MG63 (cell line): ENCODE data around the gene AVEN. TPM values are rescaled to one million over a fixed set of nuclear protein-coding genes. Genes with fewer than 3 reads are reported as not detected.
"Not testable (repeated sequence)": the region's sequence is repeated elsewhere in the genome, so short reads cannot be mapped to it uniquely, and the experiment has no call there.

Experiments used
- DNase-seq: peaks from one replicate; pipeline ENCODE4 v3.0.0-alpha.2; 2020
- H3K27me3 ChIP-seq: fragments of 250-450 bp; sonication (Bioruptor Pico); 2 replicates; pipeline ENCODE4 v1.5.1; 2020; ENCODE audit warnings: mild to moderate bottlenecking, moderate library complexity
- H3K36me3 ChIP-seq: fragments of 250-450 bp; sonication (Bioruptor Pico); 2 replicates; pipeline ENCODE4 v1.5.1; 2020; ENCODE audit warnings: mild to moderate bottlenecking, moderate library complexity
- H3K4me3 ChIP-seq: fragments of 250-450 bp; sonication (Bioruptor Pico); 2 replicates; pipeline ENCODE4 v1.5.1; 2020; ENCODE audit warnings: mild to moderate bottlenecking, moderate library complexity
- H3K9me3 ChIP-seq: fragments of 250-450 bp; sonication (Bioruptor Pico); 2 replicates; pipeline ENCODE4 v1.5.1; 2020; ENCODE audit warnings: mild to moderate bottlenecking, moderate library complexity
- total RNA-seq: library from RNA; depleted of rRNA; stranded (reverse); fragments of >200 nt; shearing (Covaris generic); gene quantifications from 2 replicates; pipeline ENCODE4 v1.2.3, GENCODE V29; 2014; ENCODE audit warnings: low replicate concordance

The AVEN gene
- total RNA-seq, 1 experiment from 2014 or later, result 28.9 TPM

GRCh38 chr15:34013746-34014145 is 25.3 kb downstream of the AVEN start:
- H3K36me3 ChIP-seq, result no peaks in the 10 kb centered on the region; the same call in 1 of the 2 replicates
- H3K4me3 ChIP-seq, result no peak overlapping the region
- H3K27me3 ChIP-seq, result no peaks in the 10 kb centered on the region
- DNase-seq, result no peak
- no peaks in the 10 kb centered on the region for H3K9me3 ChIP-seq

DNA sequence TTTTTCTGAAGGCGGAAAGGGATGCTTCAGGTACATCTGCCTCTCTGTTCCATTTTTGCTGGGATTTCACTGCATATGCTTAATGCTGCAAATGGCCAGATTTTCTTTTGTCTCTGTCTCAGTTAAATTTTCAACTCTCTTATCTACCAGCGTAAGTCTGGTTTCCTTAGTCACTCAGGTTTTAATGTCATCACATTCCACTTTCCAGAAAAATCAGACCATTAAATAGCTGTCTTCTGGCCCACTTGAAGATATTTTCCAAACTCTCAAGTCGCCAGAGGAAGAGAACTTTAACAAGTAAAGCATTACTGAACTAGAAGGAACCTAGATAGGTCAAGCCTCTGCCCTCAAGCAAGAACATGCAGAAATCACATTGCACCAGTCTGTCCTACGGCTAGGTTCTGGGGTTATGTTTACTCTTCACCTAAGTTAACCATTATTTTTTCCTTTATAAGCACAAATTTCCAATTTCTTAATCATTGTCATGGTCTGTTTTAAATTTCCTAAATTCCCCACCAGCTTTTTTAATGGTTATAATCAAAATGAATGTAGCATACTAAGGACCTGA is 26.5 kb downstream of the AVEN start:
- H3K27me3 ChIP-seq, result no peaks in the 10 kb centered on the region
- no peaks in the 10 kb centered on the region for H3K36me3 ChIP-seq
- no peak overlapping the region for H3K4me3 ChIP-seq
- no peaks in the 10 kb centered on the region for H3K9me3 ChIP-seq
- DNase-seq, result no peak

- no peak for DNase-seq
- H3K27me3 ChIP-seq, result no peaks in the 10 kb centered on the region
- H3K9me3 ChIP-seq, result no peaks in the 10 kb centered on the region
- H3K36me3 ChIP-seq, result no peaks in the 10 kb centered on the region
- no peak overlapping the region for H3K4me3 ChIP-seq
These were observed 27.5 kb downstream of the AVEN start for GRCh38 chr15:34011481-34011880.

GRCh38 chr15:34010921-34011320 is 28.1 kb downstream of the AVEN start:
- Histone ChIP-seq H3K4me3 (no peak overlapping the region), H3K27me3 (no peaks in the 10 kb centered on the region), H3K9me3 (no peaks in the 10 kb centered on the region), H3K36me3 (no peaks in the 10 kb centered on the region)
- no peak for DNase-seq

DNA sequence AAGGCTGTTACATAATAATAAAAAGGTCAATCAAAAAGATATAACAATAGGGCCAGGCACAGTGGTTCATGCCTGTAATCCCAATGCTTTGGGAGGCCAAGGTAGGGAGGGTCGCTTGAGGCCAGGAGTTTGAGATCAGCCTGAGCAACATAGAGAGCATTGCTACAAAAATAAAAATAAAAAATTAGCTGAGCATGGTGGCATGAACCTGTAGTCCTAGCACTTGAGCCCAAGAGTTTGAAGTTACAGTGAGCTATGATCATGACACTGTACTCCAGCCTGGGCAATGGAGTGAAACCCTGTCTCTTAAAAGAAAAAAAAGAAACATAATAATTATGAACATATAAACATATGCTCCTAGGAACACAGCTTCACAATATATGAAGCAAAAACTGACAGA is 29.3 kb downstream of the AVEN start:
- H3K36me3 ChIP-seq, result no peaks in the 10 kb centered on the region
- H3K4me3 ChIP-seq, result no peak overlapping the region
- DNase-seq, result no peak

GRCh38 chr15:34006381-34006780 is 32.6 kb downstream of the AVEN start:
- Histone ChIP-seq H3K9me3 (no peaks in the 10 kb centered on the region), H3K27me3 (no peaks in the 10 kb centered on the region), H3K4me3 (no peak overlapping the region), H3K36me3 (no peaks in the 10 kb centered on the region)
- no peak for DNase-seq

More for the DNA sequence above, 29.3 kb downstream of the AVEN start:
- H3K27me3 ChIP-seq, result no peaks in the 10 kb centered on the region
- no peaks in the 10 kb centered on the region for H3K9me3 ChIP-seq

GRCh38 chr15:34001536-34001935 is 37.5 kb downstream of the AVEN start:
- Histone ChIP-seq H3K4me3 (no peak overlapping the region), H3K36me3 (no peaks in the 10 kb centered on the region), H3K27me3 (no peaks in the 10 kb centered on the region), H3K9me3 (no peaks in the 10 kb centered on the region)
- DNase-seq, result no peak

- not testable (repeated sequence) for DNase-seq, H3K4me3 ChIP-seq, H3K9me3 ChIP-seq, H3K36me3 ChIP-seq, H3K27me3 ChIP-seq
These were observed 43.3 kb downstream of the AVEN start for GRCh38 chr15:33995666-33996065.

DNA sequence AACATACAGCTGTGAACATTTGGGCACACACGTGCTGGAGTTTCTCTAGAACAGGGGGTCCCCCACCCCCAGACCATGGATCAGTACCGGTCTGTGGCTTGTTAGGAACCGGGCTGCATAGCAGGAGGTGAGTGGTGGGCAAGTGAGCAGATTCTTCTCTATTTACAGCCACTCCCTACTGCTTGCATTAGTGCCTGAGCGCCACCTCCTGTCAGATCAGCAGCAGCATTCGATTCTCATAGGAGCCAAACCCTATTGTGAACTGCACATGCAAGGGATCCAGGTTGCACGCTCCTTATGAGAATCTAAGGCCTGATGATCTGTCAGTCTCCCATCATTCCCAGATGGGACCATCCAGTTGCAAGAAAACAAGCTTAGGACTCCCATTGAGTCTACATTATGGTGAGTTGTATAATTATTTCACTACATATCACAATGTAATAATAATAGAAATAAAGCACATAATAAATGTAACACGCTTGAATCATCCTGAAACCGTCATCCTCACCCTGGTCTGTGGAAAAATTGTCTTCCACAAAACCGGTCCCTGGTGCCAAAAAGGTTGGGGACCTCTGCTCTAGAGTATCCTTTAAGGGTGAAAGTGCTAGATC is 44.9 kb downstream of the AVEN start:
- H3K9me3 ChIP-seq, result no peaks in the 10 kb centered on the region
- no peak overlapping the region for H3K4me3 ChIP-seq
- H3K36me3 ChIP-seq, result no peaks in the 10 kb centered on the region
- peak; percentile 35 for DNase-seq
- H3K27me3 ChIP-seq, result no peaks in the 10 kb centered on the region

GRCh38 chr15:33988384-33988783 is 50.6 kb downstream of the AVEN start:
- Histone ChIP-seq H3K4me3 (no peak overlapping the region), H3K36me3 (no peaks in the 10 kb centered on the region), H3K9me3 (no peaks in the 10 kb centered on the region), H3K27me3 (no peaks in the 10 kb centered on the region)
- DNase-seq, result no peak

- no peak for DNase-seq
- no peaks in the 10 kb centered on the region for H3K9me3 ChIP-seq
- H3K36me3 ChIP-seq, result no peaks in the 10 kb centered on the region
- no peak overlapping the region for H3K4me3 ChIP-seq
- H3K27me3 ChIP-seq, result no peaks in the 10 kb centered on the region
These were observed 51.6 kb downstream of the AVEN start for GRCh38 chr15:33987444-33987843.

DNA sequence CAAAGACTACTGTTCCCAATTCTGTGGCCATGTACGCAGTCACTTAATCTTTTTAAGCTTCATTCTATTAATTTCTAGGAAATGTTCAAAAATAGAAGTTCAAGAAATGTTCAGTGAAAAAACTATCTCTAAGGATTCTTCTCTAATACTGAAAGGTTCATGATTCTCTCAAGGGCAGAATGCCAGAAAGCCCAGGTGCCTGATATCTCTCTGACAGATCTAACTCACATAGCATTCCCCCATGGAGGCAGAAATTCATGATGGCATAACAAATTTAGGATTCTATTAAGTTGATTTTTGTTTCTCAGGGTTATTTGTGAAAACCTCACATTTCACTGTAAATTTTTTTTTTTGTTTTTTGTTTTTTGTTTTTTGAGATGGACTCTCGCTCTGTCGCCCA is 53.3 kb downstream of the AVEN start:
- H3K36me3 ChIP-seq, result no peaks in the 10 kb centered on the region
- H3K27me3 ChIP-seq, result no peaks in the 10 kb centered on the region
- no peak overlapping the region for H3K4me3 ChIP-seq
- DNase-seq, result no peak
- no peaks in the 10 kb centered on the region for H3K9me3 ChIP-seq

GRCh38 chr15:33985287-33985686 is 53.7 kb downstream of the AVEN start:
- H3K9me3 ChIP-seq, result no peaks in the 10 kb centered on the region
- peak; percentile 1 for DNase-seq

GRCh38 chr15:33982516-33982915 is 56.5 kb downstream of the AVEN start:
- no peak for DNase-seq
- Histone ChIP-seq H3K27me3 (no peaks in the 10 kb centered on the region), H3K9me3 (no peaks in the 10 kb centered on the region), H3K4me3 (no peak overlapping the region), H3K36me3 (no peaks in the 10 kb centered on the region)

More at GRCh38 chr15:33985287-33985686, 53.7 kb downstream of the AVEN start:
- Histone ChIP-seq H3K27me3 (no peaks in the 10 kb centered on the region), H3K36me3 (no peaks in the 10 kb centered on the region), H3K4me3 (no peak overlapping the region)

- DNase-seq, result no peak
- no peaks in the 10 kb centered on the region for H3K27me3 ChIP-seq
- H3K4me3 ChIP-seq, result no peak overlapping the region
- H3K9me3 ChIP-seq, result no peaks in the 10 kb centered on the region
- H3K36me3 ChIP-seq, result no peaks in the 10 kb centered on the region
These were observed 58.8 kb downstream of the AVEN start for GRCh38 chr15:33980159-33980558.

DNA sequence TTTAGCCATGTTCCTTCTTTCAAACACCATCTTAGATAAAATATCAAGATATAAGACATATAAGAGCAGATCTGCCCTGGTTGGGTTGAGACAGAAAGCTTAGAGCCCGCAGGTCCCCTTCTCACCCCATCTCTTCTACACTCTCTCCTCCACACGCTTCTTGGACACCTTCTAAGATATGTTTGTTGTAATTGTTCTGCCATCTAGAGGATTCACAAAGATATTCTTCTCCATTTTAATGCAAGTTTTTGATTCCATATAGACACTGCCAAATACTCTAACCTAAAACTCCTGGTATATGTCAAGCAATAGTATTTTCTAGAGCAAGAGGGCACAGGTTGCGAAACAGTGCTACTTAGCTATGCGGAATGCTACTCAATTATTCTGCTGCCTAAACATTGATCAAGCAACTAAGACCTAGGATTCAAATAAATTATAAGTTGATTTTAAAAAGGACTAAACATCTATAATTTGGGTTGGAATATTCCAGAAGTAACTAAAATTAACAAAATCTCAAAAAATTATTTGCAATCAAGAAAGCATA is 63.9 kb downstream of the AVEN start:
- Histone ChIP-seq H3K4me3 (no peak overlapping the region), H3K36me3 (no peaks in the 10 kb centered on the region), H3K9me3 (no peaks in the 10 kb centered on the region), H3K27me3 (no peaks in the 10 kb centered on the region)
- DNase-seq, result no peak

- Histone ChIP-seq H3K4me3 (no peak overlapping the region), H3K36me3 (no peaks in the 10 kb centered on the region), H3K27me3 (no peaks in the 10 kb centered on the region), H3K9me3 (no peaks in the 10 kb centered on the region)
- DNase-seq, result no peak
These were observed 67.2 kb downstream of the AVEN start for GRCh38 chr15:33971811-33972210.

DNA sequence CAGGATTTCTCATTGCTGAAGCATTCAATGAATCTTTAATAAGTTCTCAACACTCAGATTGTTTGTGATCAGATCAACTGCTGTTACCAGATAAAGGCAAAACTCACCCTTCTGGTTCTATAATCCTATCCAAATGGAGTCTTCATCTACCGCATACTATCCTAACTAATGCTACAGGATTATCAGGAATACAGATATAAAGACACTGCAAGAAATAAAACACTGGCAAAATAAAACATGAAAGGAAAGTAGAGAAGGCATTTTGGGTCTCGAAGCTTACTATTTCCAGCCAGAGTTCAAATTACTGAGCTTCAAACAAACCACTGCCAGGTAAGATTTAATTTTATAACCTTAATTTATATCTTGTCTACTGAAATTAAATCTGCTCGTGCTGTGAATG is 70.2 kb downstream of the AVEN start:
- DNase-seq, result no peak
- Histone ChIP-seq H3K9me3 (no peaks in the 10 kb centered on the region), H3K27me3 (no peaks in the 10 kb centered on the region), H3K4me3 (no peak overlapping the region), H3K36me3 (no peaks in the 10 kb centered on the region)
